CD4-positive, CD25-positive, alpha-beta regulatory T cell (primary cell): Measurements from ENCODE around the gene HOXD4. TPM values are rescaled to one million over a fixed set of nuclear protein-coding genes. Genes with fewer than 3 reads are reported as not detected.

Source experiments
- ATAC-seq, 2 donors: fragments of 150-1000 bp; cut with Tn5 transposase; one replicate each; pipeline ENCODE4 v1.10.0; 2021; ENCODE audit warnings: low read depth in 2 of 2, moderate number of reproducible peaks in 2 of 2, moderate library complexity in 1 of 2
- DNase-seq, 3 donors: peaks; one replicate each; pipeline versions ENCODE4 v3.0.0 to v3.0.0-alpha.2; 2012 to 2022; ENCODE audit warnings: mixed read lengths in 1 of 3
- H3K27ac ChIP-seq: one replicate; pipeline ENCODE4 v1.7.0; 2013; ENCODE audit warnings: mild to moderate bottlenecking, low read length; ENCODE audit not compliant: insufficient read depth, poor library complexity, severe bottlenecking
- H3K27me3 ChIP-seq: one replicate; pipeline ENCODE4 v1.7.0; 2013; ENCODE audit warnings: low read length; ENCODE audit not compliant: control insufficient read depth, insufficient read depth
- H3K36me3 ChIP-seq: one replicate; pipeline ENCODE4 v1.7.0; 2013; ENCODE audit warnings: mild to moderate bottlenecking, low read length, moderate library complexity; ENCODE audit not compliant: control insufficient read depth, insufficient read depth
- H3K4me1 ChIP-seq: 2 replicates; pipeline ENCODE4 v1.7.0; 2013; ENCODE audit warnings: mild to moderate bottlenecking, low read length; ENCODE audit not compliant: insufficient read depth, control insufficient read depth, poor library complexity, severe bottlenecking
- H3K4me3 ChIP-seq: one replicate; pipeline ENCODE4 v1.7.0; 2013; ENCODE audit warnings: low read depth, mild to moderate bottlenecking, low read length, moderate library complexity
- H3K9me3 ChIP-seq, 2 experiments: 1 replicate in 1 of 2; 2 replicates in 1 of 2; pipeline ENCODE4 v1.7.0; 2013; ENCODE audit warnings: low read length in 2 of 2, mild to moderate bottlenecking in 1 of 2, moderate library complexity in 1 of 2; ENCODE audit not compliant: control insufficient read depth in 2 of 2
- H3K27ac Mint-ChIP-seq, 3 donors: one replicate each; pipeline ENCODE4 v1.8.0; 2020 to 2022; ENCODE audit warnings: mild to moderate bottlenecking in 3 of 3, mixed read lengths in 3 of 3, moderate library complexity in 2 of 3
- H3K27me3 Mint-ChIP-seq: one replicate; pipeline ENCODE4 v1.8.0; 2022; ENCODE audit warnings: mild to moderate bottlenecking, mixed read lengths
- H3K36me3 Mint-ChIP-seq: one replicate; pipeline ENCODE4 v1.8.0; 2020; ENCODE audit warnings: mixed read lengths
- H3K4me1 Mint-ChIP-seq, 4 donors: one replicate each; pipeline ENCODE4 v1.8.0; 2020 to 2022; ENCODE audit warnings: mixed read lengths in 4 of 4, mild to moderate bottlenecking in 1 of 4
- H3K4me3 Mint-ChIP-seq, 4 donors: one replicate each; pipeline ENCODE4 v1.8.0; 2020 to 2022; ENCODE audit warnings: mild to moderate bottlenecking in 4 of 4, mixed read lengths in 4 of 4, moderate library complexity in 3 of 4
- H3K9me3 Mint-ChIP-seq, 7 donors: one replicate each; pipeline ENCODE4 v1.8.0; 2020 to 2022; ENCODE audit warnings: mixed read lengths in 7 of 7, mild to moderate bottlenecking in 3 of 7, moderate library complexity in 2 of 7
- polyA plus RNA-seq, 4 donors: library from polyadenylated mRNA; unstranded; fragments of 300-500 nt; fragmentation: Illumina TruSeq; gene quantifications; one replicate each; pipeline ENCODE4 v1.2.3, GENCODE V29; 2021
- total RNA-seq: library from RNA; stranded (reverse); gene quantifications from one replicate; pipeline ENCODE4 v1.2.3, GENCODE V29; 2022

HOXD4 gene
- total and polyA plus RNA-seq, 5 donors from 2014 or later: not detected

- no peak overlapping the region for H3K4me3 ChIP-seq
- ATAC-seq: no peak
- H3K27ac Mint-ChIP-seq: no peak overlapping the region
These were observed 23.7 kb downstream of the HOXD4 start for GRCh38 chr2:176174824-176175708.

GRCh38 chr2:176175709-176176607 is 24.6 kb downstream of the HOXD4 start:
- no peak overlapping the region for H3K27ac ChIP-seq
- Mint-ChIP-seq H3K36me3 (no peaks in the 10 kb centered on the region), H3K4me1 (peaks cover 0 to 11% (median 2%) of the 10 kb centered on the region in 4 donors), H3K4me3 (no peak overlapping the region), H3K27ac (no peak overlapping the region), H3K9me3 (peaks cover 0 to 6% (median 0%) of the 10 kb centered on the region in 7 donors), H3K27me3 (peaks cover 95% of the 10 kb centered on the region)
- no peaks in the 10 kb centered on the region for H3K36me3 ChIP-seq
- ATAC-seq (no peak), DNase-seq (no peak)
- no peaks in the 10 kb centered on the region for H3K9me3 ChIP-seq
- H3K4me3 ChIP-seq: no peak overlapping the region
- no peaks in the 10 kb centered on the region for H3K4me1 ChIP-seq
- H3K27me3 ChIP-seq: peaks cover 57% of the 10 kb centered on the region

More at GRCh38 chr2:176174824-176175708, 23.7 kb downstream of the HOXD4 start:
- Mint-ChIP-seq H3K9me3 (peaks cover 0 to 4% (median 0%) of the 10 kb centered on the region in 7 donors), H3K27me3 (peaks cover 94% of the 10 kb centered on the region), H3K36me3 (no peaks in the 10 kb centered on the region), H3K4me1 (peaks cover 0 to 11% (median 2%) of the 10 kb centered on the region in 4 donors), H3K4me3 (no peak overlapping the region)
- peaks cover 50% of the 10 kb centered on the region for H3K27me3 ChIP-seq
- H3K4me1 ChIP-seq: no peaks in the 10 kb centered on the region
- H3K27ac ChIP-seq: no peak overlapping the region
- no peaks in the 10 kb centered on the region for H3K9me3 ChIP-seq
- no peak for DNase-seq
- H3K36me3 ChIP-seq: no peaks in the 10 kb centered on the region

GRCh38 chr2:176177580-176178037 is 26.3 kb downstream of the HOXD4 start:
- Histone ChIP-seq H3K27ac (no peak overlapping the region), H3K9me3 (no peaks in the 10 kb centered on the region), H3K36me3 (no peaks in the 10 kb centered on the region), H3K4me3 (no peak overlapping the region), H3K4me1 (no peaks in the 10 kb centered on the region), H3K27me3 (peaks cover 66% of the 10 kb centered on the region)
- peaks cover 98% of the 10 kb centered on the region for H3K27me3 Mint-ChIP-seq
- no peak overlapping the region for H3K4me3 Mint-ChIP-seq
- H3K9me3 Mint-ChIP-seq: peaks cover 0 to 6% (median 0%) of the 10 kb centered on the region in 7 donors
- H3K4me1 Mint-ChIP-seq: peaks cover 0 to 10% (median under 1%) of the 10 kb centered on the region in 4 donors
- ATAC-seq (no peak), DNase-seq (no peak)
- no peaks in the 10 kb centered on the region for H3K36me3 Mint-ChIP-seq
- H3K27ac Mint-ChIP-seq: no peak overlapping the region

GRCh38 chr2:176178038-176178756 is 26.8 kb downstream of the HOXD4 start:
- no peak overlapping the region for H3K4me3 Mint-ChIP-seq

GRCh38 chr2:176178757-176179295 is 27.5 kb downstream of the HOXD4 start:
- H3K4me1 Mint-ChIP-seq: peaks cover 0 to 7% (median 0%) of the 10 kb centered on the region in 4 donors
- Histone ChIP-seq H3K36me3 (no peaks in the 10 kb centered on the region), H3K27ac (no peak overlapping the region), H3K4me3 (no peak overlapping the region), H3K4me1 (no peaks in the 10 kb centered on the region), H3K27me3 (peaks cover 61% of the 10 kb centered on the region), H3K9me3 (no peaks in the 10 kb centered on the region)
- DNase-seq (no peak), ATAC-seq (no peak)
- peaks cover 0 to 10% (median 0%) of the 10 kb centered on the region in 7 donors for H3K9me3 Mint-ChIP-seq
- peaks cover 3% of the 10 kb centered on the region for H3K36me3 Mint-ChIP-seq
- H3K4me3 Mint-ChIP-seq: no peak overlapping the region
- no peak overlapping the region for H3K27ac Mint-ChIP-seq
- H3K27me3 Mint-ChIP-seq: peaks cover 98% of the 10 kb centered on the region

More at GRCh38 chr2:176178038-176178756, 26.8 kb downstream of the HOXD4 start:
- H3K36me3 ChIP-seq: no peaks in the 10 kb centered on the region
- no peak overlapping the region for H3K27ac Mint-ChIP-seq
- peaks cover under 1% of the 10 kb centered on the region for H3K36me3 Mint-ChIP-seq
- ATAC-seq: no peak
- H3K4me1 ChIP-seq: no peaks in the 10 kb centered on the region
- H3K27ac ChIP-seq: no peak overlapping the region
- peaks cover 0 to 7% (median 0%) of the 10 kb centered on the region in 4 donors for H3K4me1 Mint-ChIP-seq
- no peak overlapping the region for H3K4me3 ChIP-seq
- DNase-seq: no peak
- peaks cover 0 to 10% (median 0%) of the 10 kb centered on the region in 7 donors for H3K9me3 Mint-ChIP-seq
- H3K27me3 Mint-ChIP-seq: peaks cover 98% of the 10 kb centered on the region
- peaks cover 64% of the 10 kb centered on the region for H3K27me3 ChIP-seq
- H3K9me3 ChIP-seq: no peaks in the 10 kb centered on the region

- no peaks in the 10 kb centered on the region for H3K36me3 ChIP-seq
- no peaks in the 10 kb centered on the region for H3K9me3 ChIP-seq
- Mint-ChIP-seq H3K36me3 (peaks cover 3% of the 10 kb centered on the region), H3K27me3 (peaks cover 98% of the 10 kb centered on the region), H3K4me1 (peaks cover 0 to 3% (median 0%) of the 10 kb centered on the region in 4 donors), H3K4me3 (no peak overlapping the region), H3K9me3 (peaks cover 0 to 10% (median 0%) of the 10 kb centered on the region in 7 donors), H3K27ac (no peak overlapping the region)
- H3K27ac ChIP-seq: no peak overlapping the region
- H3K27me3 ChIP-seq: peaks cover 60% of the 10 kb centered on the region
- H3K4me1 ChIP-seq: no peaks in the 10 kb centered on the region
- no peak overlapping the region for H3K4me3 ChIP-seq
- DNase-seq (no peak), ATAC-seq (no peak)
These were observed 30.2 kb downstream of the HOXD4 start for GRCh38 chr2:176181551-176181950.

GRCh38 chr2:176182671-176183070 is 31.3 kb downstream of the HOXD4 start:
- H3K4me1 Mint-ChIP-seq: peaks cover 4 to 6% (median 6%) of the 10 kb centered on the region in 4 donors
- no peaks in the 10 kb centered on the region for H3K36me3 ChIP-seq
- ATAC-seq (no peak), DNase-seq (no peak)
- no peak overlapping the region for H3K4me3 ChIP-seq
- no peak overlapping the region for H3K27ac Mint-ChIP-seq
- no peak overlapping the region for H3K4me3 Mint-ChIP-seq
- H3K27me3 Mint-ChIP-seq: peaks cover 96% of the 10 kb centered on the region
- no peak overlapping the region for H3K27ac ChIP-seq
- peaks cover 4% of the 10 kb centered on the region for H3K4me1 ChIP-seq
- peaks cover 58% of the 10 kb centered on the region for H3K27me3 ChIP-seq
- H3K9me3 ChIP-seq: no peaks in the 10 kb centered on the region
- peaks cover 3% of the 10 kb centered on the region for H3K36me3 Mint-ChIP-seq
- H3K9me3 Mint-ChIP-seq: peaks cover 0 to 12% (median 0%) of the 10 kb centered on the region in 7 donors
